ENCODE results near the gene RGS6. TPM values are rescaled to one million over a fixed set of nuclear protein-coding genes. Genes with fewer than 3 reads are reported as not detected.

RGS6 gene
- total RNA-seq, 1 experiment from 2014 or later: not detected

DNA sequence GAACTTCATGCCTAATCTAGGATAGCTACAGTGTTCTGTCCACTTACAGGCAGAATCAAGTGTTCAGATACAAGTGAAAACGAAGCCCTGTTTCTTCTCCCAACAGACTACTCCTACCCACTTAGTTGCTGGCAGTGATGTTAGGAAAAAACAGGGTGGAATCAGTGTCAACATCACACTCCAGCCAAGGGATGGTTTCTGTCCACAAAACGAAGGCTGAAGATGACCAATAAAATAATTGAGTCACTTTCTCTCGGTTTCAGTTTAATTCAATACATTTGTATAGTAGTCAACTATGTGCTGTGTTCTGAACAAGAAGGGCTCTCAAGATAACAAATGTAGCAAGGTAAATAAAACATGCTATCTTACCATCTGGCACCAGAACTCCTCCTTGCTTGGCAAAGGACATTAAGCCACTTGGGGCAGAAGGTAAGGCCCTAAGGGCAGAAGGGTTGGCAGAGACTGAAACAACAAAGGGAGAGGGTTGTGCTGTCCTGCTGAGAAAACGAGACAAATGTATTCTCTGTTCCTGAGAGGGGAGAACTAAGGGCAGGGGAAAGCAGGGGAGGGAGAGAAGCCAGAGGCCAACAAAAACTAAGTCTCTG, 568.1 kb downstream of the RGS6 start:
- Mint-ChIP-seq H3K4me3 (ENCODE audit: low read depth, unreplicated experiment) (no peak overlapping the region), H3K9me3 (ENCODE audit: low read depth, unreplicated experiment) (peaks cover 4% of the 10 kb centered on the region), H3K4me1 (ENCODE audit: low read depth, unreplicated experiment) (peaks cover 8% of the 10 kb centered on the region), H3K36me3 (ENCODE audit: insufficient read depth, unreplicated experiment) (no peaks in the 10 kb centered on the region), H3K27me3 (ENCODE audit: unreplicated experiment) (peaks cover 18% of the 10 kb centered on the region), H3K27ac (ENCODE audit: unreplicated experiment) (no peak overlapping the region)
- intact Hi-C loops (cut with micrococcal nuclease; ENCODE audit: unreplicated experiment): no loop called here
- DNase-seq: no peak
- BruUV-seq (replicated peaks): no TSS peak
- CTCF ChIA-PET: no interaction called here
- no peak for TF ChIP-seq CTCF (IDR thresholded peaks at IDR 0.05; ENCODE audit: unreplicated experiment)

DNA sequence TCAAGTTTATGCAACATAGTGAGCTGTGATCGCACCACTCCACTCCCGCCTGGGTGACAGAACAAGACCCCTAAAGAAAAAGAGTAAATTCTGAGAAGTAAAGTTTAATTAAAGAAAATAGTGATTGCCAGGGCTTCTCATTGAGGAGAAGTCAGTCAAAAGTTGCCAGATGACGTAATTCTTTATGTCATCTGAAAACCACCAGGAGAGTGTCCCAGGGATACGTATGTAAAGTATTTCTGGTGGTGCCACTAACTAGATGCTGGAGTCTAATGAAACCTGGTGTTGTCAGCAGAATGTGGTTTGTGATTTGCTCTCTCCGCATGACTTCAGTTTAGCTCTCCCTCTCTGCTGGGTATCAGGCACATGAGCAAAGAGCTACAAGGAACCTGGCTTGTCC, 569.2 kb downstream of the RGS6 start:
- no TSS peak for BruUV-seq (replicated peaks)
- CTCF ChIA-PET: no interaction called here
- Mint-ChIP-seq H3K27me3 (ENCODE audit: unreplicated experiment) (peaks cover 18% of the 10 kb centered on the region), H3K4me3 (ENCODE audit: low read depth, unreplicated experiment) (no peak overlapping the region), H3K36me3 (ENCODE audit: insufficient read depth, unreplicated experiment) (no peaks in the 10 kb centered on the region), H3K27ac (ENCODE audit: unreplicated experiment) (no peak overlapping the region), H3K4me1 (ENCODE audit: low read depth, unreplicated experiment) (peaks cover 8% of the 10 kb centered on the region), H3K9me3 (ENCODE audit: low read depth, unreplicated experiment) (peaks cover 7% of the 10 kb centered on the region)
- no peak for TF ChIP-seq CTCF (IDR thresholded peaks at IDR 0.05; ENCODE audit: unreplicated experiment)
- no peak for DNase-seq
- intact Hi-C loops (cut with micrococcal nuclease; ENCODE audit: unreplicated experiment): no loop called here

- CTCF ChIA-PET: no interaction called here
- BruUV-seq (replicated peaks): no TSS peak
Observed at GRCh38 chr14:72503271-72503670, 571.0 kb downstream of the RGS6 start.

GRCh38 chr14:72503696-72504368, 571.6 kb downstream of the RGS6 start:
- Mint-ChIP-seq H3K4me1 (ENCODE audit: low read depth, unreplicated experiment) (peaks cover 8% of the 10 kb centered on the region), H3K9me3 (ENCODE audit: low read depth, unreplicated experiment) (peaks cover 8% of the 10 kb centered on the region), H3K36me3 (ENCODE audit: insufficient read depth, unreplicated experiment) (no peaks in the 10 kb centered on the region), H3K27ac (ENCODE audit: unreplicated experiment) (no peak overlapping the region), H3K27me3 (ENCODE audit: unreplicated experiment) (peaks cover 14% of the 10 kb centered on the region), H3K4me3 (ENCODE audit: low read depth, unreplicated experiment) (no peak overlapping the region)
- no TSS peak for BruUV-seq (replicated peaks)
- TF ChIP-seq CTCF (IDR thresholded peaks at IDR 0.05; ENCODE audit: unreplicated experiment): no peak
- no peak for DNase-seq
- CTCF ChIA-PET: no interaction called here
- intact Hi-C loops (cut with micrococcal nuclease; ENCODE audit: unreplicated experiment): no loop called here

More at GRCh38 chr14:72503271-72503670, 571.0 kb downstream of the RGS6 start:
- H3K4me1 Mint-ChIP-seq (ENCODE audit: low read depth, unreplicated experiment): peaks cover 8% of the 10 kb centered on the region
- no peaks in the 10 kb centered on the region for H3K36me3 Mint-ChIP-seq (ENCODE audit: insufficient read depth, unreplicated experiment)
- no peak overlapping the region for H3K27ac Mint-ChIP-seq (ENCODE audit: unreplicated experiment)
- intact Hi-C loops (cut with micrococcal nuclease; ENCODE audit: unreplicated experiment): no loop called here
- DNase-seq: no peak
- peaks cover 8% of the 10 kb centered on the region for H3K9me3 Mint-ChIP-seq (ENCODE audit: low read depth, unreplicated experiment)
- TF ChIP-seq CTCF (IDR thresholded peaks at IDR 0.05; ENCODE audit: unreplicated experiment): no peak
- peaks cover 18% of the 10 kb centered on the region for H3K27me3 Mint-ChIP-seq (ENCODE audit: unreplicated experiment)
- H3K4me3 Mint-ChIP-seq (ENCODE audit: low read depth, unreplicated experiment): no peak overlapping the region
